RWPE2 (cell line): Measurements from ENCODE around the gene AIF1.

Source experiments
- ATAC-seq: fragments of 200-7000 bp; cut with Tn5 transposase; 3 replicates; pipeline ENCODE4 v1.9.1; 2021; ENCODE audit warnings: low read depth
- DNase-seq: peaks from one replicate; pipeline ENCODE4 v3.0.0-alpha.2; 2020; ENCODE audit warnings: low spot score
- H3K27ac ChIP-seq: fragments of 450-650 bp; 2 replicates; pipeline ENCODE4 v1.5.1; 2017; ENCODE audit warnings: mild to moderate bottlenecking; ENCODE audit not compliant: poor library complexity, severe bottlenecking
- H3K27me3 ChIP-seq: fragments of 250-450 bp; sonication (Bioruptor Pico); 2 replicates; pipeline ENCODE4 v1.5.1; 2021; ENCODE audit warnings: mild to moderate bottlenecking, moderate library complexity; ENCODE audit not compliant: insufficient read depth, poor library complexity, severe bottlenecking
- H3K36me3 ChIP-seq: fragments of 250-450 bp; sonication (Bioruptor Pico); 2 replicates; pipeline ENCODE4 v1.5.1; 2020; ENCODE audit warnings: low read depth, mild to moderate bottlenecking, moderate library complexity
- H3K4me1 ChIP-seq: fragments of 250-450 bp; sonication (Bioruptor Pico); 2 replicates; pipeline ENCODE4 v1.5.1; 2021; ENCODE audit warnings: mild to moderate bottlenecking, moderate library complexity; ENCODE audit not compliant: insufficient read depth, poor library complexity, severe bottlenecking
- H3K4me3 ChIP-seq: fragments of 250-450 bp; sonication (Bioruptor Pico); 2 replicates; pipeline ENCODE4 v1.5.1; 2021; ENCODE audit warnings: mild to moderate bottlenecking, moderate library complexity; ENCODE audit not compliant: severe bottlenecking
- H3K9me3 ChIP-seq: fragments of 250-450 bp; sonication (Bioruptor Pico); 2 replicates; pipeline ENCODE4 v1.5.1; 2021; ENCODE audit warnings: mild to moderate bottlenecking, moderate library complexity; ENCODE audit not compliant: severe bottlenecking
- TF ChIP-seq, protein P1 (sequence below): fragments of 450-650 bp; IDR thresholded peaks from one replicate; pipeline ENCODE4 v1.5.1; 2017; ENCODE audit warnings: mild to moderate bottlenecking, moderate library complexity; ENCODE audit not compliant: poor library complexity, severe bottlenecking

AIF1 gene

DNA sequence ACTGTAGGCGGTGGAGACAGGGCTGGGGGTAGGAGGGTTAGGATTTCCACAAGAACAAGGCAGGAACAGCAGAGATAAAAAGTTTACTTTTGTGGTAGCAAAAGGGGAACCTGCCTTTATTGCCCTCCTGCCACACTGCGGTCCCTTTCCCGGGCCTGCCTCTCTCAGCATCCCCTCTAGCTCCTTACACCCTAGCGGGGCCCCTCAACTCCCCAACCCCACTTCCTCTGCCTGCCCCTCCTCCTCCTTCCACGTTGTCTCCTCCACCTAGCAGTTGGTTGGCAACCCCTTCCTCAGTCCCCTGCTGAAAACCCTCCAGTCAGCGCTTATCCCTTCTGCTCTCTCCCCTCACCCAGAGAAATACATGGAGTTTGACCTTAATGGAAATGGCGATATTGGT is 714 bp downstream of the AIF1 start:
- no peaks in the 10 kb centered on the region for H3K9me3 ChIP-seq
- H3K4me3 ChIP-seq: no peak overlapping the region
- no peak overlapping the region for H3K27ac ChIP-seq
- no peak for ATAC-seq
- no peaks in the 10 kb centered on the region for H3K27me3 ChIP-seq
- no peak for DNase-seq
- H3K36me3 ChIP-seq: no peaks in the 10 kb centered on the region
- TF ChIP-seq, protein P1, sequence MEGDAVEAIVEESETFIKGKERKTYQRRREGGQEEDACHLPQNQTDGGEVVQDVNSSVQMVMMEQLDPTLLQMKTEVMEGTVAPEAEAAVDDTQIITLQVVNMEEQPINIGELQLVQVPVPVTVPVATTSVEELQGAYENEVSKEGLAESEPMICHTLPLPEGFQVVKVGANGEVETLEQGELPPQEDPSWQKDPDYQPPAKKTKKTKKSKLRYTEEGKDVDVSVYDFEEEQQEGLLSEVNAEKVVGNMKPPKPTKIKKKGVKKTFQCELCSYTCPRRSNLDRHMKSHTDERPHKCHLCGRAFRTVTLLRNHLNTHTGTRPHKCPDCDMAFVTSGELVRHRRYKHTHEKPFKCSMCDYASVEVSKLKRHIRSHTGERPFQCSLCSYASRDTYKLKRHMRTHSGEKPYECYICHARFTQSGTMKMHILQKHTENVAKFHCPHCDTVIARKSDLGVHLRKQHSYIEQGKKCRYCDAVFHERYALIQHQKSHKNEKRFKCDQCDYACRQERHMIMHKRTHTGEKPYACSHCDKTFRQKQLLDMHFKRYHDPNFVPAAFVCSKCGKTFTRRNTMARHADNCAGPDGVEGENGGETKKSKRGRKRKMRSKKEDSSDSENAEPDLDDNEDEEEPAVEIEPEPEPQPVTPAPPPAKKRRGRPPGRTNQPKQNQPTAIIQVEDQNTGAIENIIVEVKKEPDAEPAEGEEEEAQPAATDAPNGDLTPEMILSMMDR: no peak
- peaks cover 3% of the 10 kb centered on the region for H3K4me1 ChIP-seq

DNA sequence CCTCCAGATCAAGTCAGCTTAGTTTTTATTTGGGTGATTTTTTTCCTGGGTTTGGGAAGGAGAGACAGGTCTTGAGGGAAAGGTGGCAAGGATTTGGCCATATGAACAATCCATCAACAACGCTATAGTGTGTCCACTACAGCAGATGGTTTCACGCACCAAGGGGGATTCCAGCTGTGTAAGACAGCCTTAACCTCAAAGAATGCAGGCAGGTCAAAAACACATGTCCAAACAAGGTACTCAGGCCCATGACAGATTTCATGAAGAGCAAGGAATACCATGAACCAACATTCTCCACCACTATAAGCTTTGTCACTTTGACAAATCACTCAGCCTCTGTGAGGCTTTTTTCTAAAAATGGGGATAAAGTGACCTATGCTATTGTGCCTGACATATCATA is 2.0 kb downstream of the AIF1 start:
- no peaks in the 10 kb centered on the region for H3K27me3 ChIP-seq
- TF ChIP-seq, protein P1: no peak
- H3K27ac ChIP-seq: no peak overlapping the region
- ATAC-seq: no peak
- peaks cover 7% of the 10 kb centered on the region for H3K36me3 ChIP-seq
- H3K9me3 ChIP-seq: no peaks in the 10 kb centered on the region
- H3K4me1 ChIP-seq: peaks cover 4% of the 10 kb centered on the region
- no peak for DNase-seq
- no peak overlapping the region for H3K4me3 ChIP-seq

DNA sequence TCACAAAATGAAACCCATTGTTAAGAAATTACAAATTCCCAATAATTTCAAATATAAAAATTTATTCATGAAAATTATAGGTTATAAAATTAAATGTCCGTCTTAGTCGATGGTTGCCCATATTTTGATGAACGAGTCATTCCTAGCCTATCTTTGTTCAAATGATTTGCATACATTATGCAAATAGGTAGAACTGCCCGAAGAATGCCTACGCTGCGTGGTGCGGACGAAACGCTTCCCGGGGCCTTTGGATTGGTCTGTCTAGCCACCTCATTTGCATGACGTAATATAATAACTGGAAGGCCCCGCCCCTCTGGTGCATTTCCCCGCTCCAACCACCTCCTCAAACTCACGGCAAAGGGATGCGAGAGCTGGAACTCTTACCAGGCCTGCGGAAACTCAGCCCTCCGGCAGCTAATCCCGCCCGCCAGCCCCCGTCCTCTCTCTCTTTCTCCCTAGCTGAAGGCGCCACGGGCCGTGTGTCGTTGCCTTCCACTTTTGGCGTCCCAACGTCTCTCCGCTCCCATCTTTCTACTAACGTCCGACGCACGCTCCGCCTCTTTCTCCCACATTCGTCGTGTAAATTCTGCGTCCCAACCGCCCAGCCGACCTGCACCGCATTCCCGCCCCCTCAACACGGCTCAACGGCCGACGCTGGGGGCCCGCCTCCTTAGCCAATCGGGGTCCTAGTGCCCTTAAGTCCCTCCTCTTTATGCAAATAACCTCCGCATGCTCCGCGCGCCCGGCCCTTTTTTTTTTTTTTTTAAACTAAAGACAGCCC is 5.0 kb downstream of the AIF1 start:
- no peaks in the 10 kb centered on the region for H3K27me3 ChIP-seq
- TF ChIP-seq, protein P1: no peak
- peak overlapping the region; percentile 89 for H3K27ac ChIP-seq
- H3K4me1 ChIP-seq: peaks cover 12% of the 10 kb centered on the region
- peaks cover 37% of the 10 kb centered on the region for H3K36me3 ChIP-seq
- ATAC-seq (peak; percentile 82), DNase-seq (peak; percentile 98)
- H3K4me3 ChIP-seq: peak overlapping the region; percentile 58
- no peaks in the 10 kb centered on the region for H3K9me3 ChIP-seq

DNA sequence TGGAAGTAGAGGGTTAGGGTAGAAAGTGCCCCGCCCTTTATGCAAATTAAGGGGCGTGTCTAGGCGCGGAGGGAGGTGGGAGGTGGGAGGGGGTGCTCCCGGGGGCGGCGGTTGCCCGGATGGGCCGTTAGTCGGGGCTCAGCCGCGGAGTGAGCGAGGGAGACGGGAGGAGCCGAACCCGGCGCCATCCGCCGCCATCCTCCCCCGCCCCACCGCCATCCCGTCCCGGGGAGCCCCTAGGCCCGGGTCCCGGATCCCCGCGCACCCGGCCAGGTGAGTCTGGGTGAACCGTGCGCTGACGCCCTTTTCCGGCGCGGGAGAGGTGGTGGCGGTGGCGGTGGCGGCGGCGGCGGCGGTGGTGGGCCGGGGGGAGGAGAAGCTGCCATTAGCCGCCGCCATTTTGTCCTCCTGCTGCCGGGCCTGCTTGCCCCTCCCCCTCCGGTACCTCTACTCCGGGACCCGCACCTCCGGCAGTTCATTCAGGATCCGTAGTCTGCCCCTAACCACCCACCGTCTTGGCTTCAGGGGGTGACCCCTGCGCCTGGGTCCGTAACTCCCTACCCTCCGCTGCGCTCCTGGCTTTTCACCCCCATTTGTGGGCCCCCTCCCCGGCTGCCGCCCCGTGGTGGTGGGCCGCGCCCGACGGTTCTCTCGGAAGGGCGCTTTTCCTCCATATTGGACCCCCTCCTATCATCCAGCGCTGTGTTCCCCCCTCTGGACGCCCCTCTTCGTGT is 5.7 kb downstream of the AIF1 start, which contains the start of gene PRRC2A:
Gene PRRC2A, plus strand, starts transcription at position 130 of the 734 bp plus-strand sequence. CDS start 2,075 bp downstream, outside the sequence.
- Histone ChIP-seq H3K27ac (peak within 1 kb of the TSS; percentile 89), H3K36me3 (peaks cover 44% of the 10 kb centered on the region), H3K4me1 (peaks cover 12% of the 10 kb centered on the region), H3K9me3 (no peaks in the 10 kb centered on the region), H3K4me3 (peak within 1 kb of the TSS; percentile 84), H3K27me3 (no peaks in the 10 kb centered on the region)
- ATAC-seq: peak; percentile 73
- TF ChIP-seq, protein P1: no peak
- DNase-seq: peak; percentile 93
